Muscle layer of duodenum (tissue), 2 donors: Measurements from ENCODE around the gene INMT.
A peak's percentile ranks its signal among the peaks of the same experiment; 100 is the strongest.

Source experiments
- H3K27ac ChIP-seq: one replicate; pipeline ENCODE4 v1.7.0; 2013; ENCODE audit warnings: mild to moderate bottlenecking, low read length
- H3K27me3 ChIP-seq: one replicate; pipeline ENCODE4 v1.7.0; 2013; ENCODE audit warnings: low read depth, mild to moderate bottlenecking, control low read depth, low read length
- H3K36me3 ChIP-seq, 2 donors: one replicate each; pipeline ENCODE4 v1.7.0; 2013; ENCODE audit warnings: low read length in 2 of 2, control low read depth in 1 of 2, mild to moderate bottlenecking in 1 of 2; ENCODE audit not compliant: insufficient read depth in 2 of 2, control insufficient read depth in 1 of 2
- H3K4me1 ChIP-seq, 2 donors: one replicate each; pipeline ENCODE4 v1.7.0; 2013; ENCODE audit warnings: low read length in 2 of 2, mild to moderate bottlenecking in 2 of 2, control low read depth in 1 of 2, moderate library complexity in 1 of 2; ENCODE audit not compliant: insufficient read depth in 2 of 2, control insufficient read depth in 1 of 2
- H3K4me3 ChIP-seq, 2 donors: one replicate each; pipeline ENCODE4 v1.7.0; 2013; ENCODE audit warnings: low read length in 2 of 2, low read depth in 1 of 2, mild to moderate bottlenecking in 1 of 2
- H3K9me3 ChIP-seq, 2 donors: one replicate each; pipeline ENCODE4 v1.7.0; 2013; ENCODE audit warnings: low read length in 2 of 2, control low read depth in 1 of 2, mild to moderate bottlenecking in 1 of 2; ENCODE audit not compliant: control insufficient read depth in 1 of 2
- donor health status: healthy.

Gene INMT

GRCh38 chr7:30804078-30804661 lies 52.2 kb downstream of the INMT start:
- Histone ChIP-seq H3K27me3 (no peaks in the 10 kb centered on the region), H3K4me1 (peaks cover 11 to 25% of the 10 kb centered on the region in 2 donors), H3K27ac (peak overlapping the region; percentile 22), H3K9me3 (no peaks in the 10 kb centered on the region), H3K4me3 (no peak overlapping the region), H3K36me3 (no peaks in the 10 kb centered on the region)

DNA sequence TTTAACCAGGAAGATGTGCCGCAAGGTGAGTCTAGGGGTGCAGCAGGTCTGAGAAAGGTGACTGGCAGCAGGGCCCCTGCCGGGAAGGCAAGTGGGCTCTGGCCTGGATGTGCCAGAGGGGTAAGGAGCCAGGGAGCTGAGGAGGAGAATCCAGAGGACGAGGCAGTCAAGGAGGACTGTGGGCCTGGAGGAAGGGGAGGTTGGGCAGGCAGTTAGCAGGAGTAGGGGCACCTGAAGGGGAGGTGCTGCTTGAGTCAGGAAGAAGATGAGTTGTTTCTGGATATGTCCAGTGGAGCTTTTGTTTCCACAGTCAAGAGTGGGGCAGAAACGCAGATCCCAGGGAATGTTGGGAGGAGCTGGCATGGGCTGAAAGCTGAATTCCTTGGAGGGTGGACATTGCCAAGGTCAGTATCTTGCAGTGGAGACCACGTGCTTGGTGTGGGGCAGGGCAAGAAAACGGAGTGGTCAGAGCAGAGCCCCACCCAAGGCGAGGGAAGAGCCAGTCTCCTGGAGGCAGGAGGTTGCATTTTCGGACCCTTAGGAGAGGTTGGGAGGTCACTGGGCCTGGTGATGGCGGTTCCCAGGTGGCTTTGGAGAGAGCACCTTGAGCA lies 53.3 kb downstream of the INMT start:
- Histone ChIP-seq H3K36me3 (no peaks in the 10 kb centered on the region), H3K4me3 (no peak overlapping the region), H3K27me3 (no peaks in the 10 kb centered on the region), H3K4me1 (peaks cover 4 to 15% of the 10 kb centered on the region in 2 donors), H3K9me3 (no peaks in the 10 kb centered on the region), H3K27ac (no peak overlapping the region)

DNA sequence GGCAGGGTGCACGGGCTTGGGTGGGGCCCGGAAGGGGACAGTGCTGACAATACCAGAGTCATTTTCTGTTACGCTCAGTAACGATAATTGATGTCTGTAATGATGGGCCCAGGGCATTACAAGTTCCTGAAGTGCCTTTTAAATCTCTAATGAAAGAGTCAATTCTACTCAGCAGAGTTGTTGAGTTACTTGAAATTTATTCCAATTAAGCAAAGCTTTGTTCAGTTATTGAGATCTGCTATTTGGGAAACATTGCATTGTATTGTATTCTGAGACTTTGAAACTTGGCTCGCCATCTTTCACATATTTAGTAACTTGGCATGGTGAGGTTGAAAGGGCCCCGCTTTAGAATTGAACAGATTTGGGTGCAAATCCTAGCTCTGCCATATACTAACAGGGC lies 54.0 kb downstream of the INMT start:
- Histone ChIP-seq H3K9me3 (no peaks in the 10 kb centered on the region), H3K27ac (no peak overlapping the region), H3K27me3 (no peaks in the 10 kb centered on the region), H3K36me3 (no peaks in the 10 kb centered on the region), H3K4me3 (no peak overlapping the region), H3K4me1 (peaks cover 0 to 8% of the 10 kb centered on the region in 2 donors)
